Measurements from ENCODE around the gene TNRC18.

TNRC18 gene

GRCh38 chr7:5425507-5426225 is 2.0 kb upstream of the TNRC18 start:
- no peak for DNase-seq

- no peak for DNase-seq
Measured at GRCh38 chr7:5424749-5425506, 1.3 kb upstream of the TNRC18 start.

- DNase-seq, result no peak
Measured at GRCh38 chr7:5423976-5424748, 528 bp upstream of the TNRC18 start.

- DNase-seq, result no peak
Measured at GRCh38 chr7:5422396-5423305, 983 bp downstream of the TNRC18 start.

GRCh38 chr7:5421714-5422395 is 1.8 kb downstream of the TNRC18 start:
- DNase-seq, result no peak

- no peak for DNase-seq
Measured at GRCh38 chr7:5420881-5421713, 2.5 kb downstream of the TNRC18 start.

- DNase-seq, result no peak
Measured at GRCh38 chr7:5420067-5420880, 3.4 kb downstream of the TNRC18 start.

GRCh38 chr7:5419539-5420066 is 4.0 kb downstream of the TNRC18 start:
- DNase-seq, result no peak

- DNase-seq, result no peak
Measured at GRCh38 chr7:5418285-5418582, 5.4 kb downstream of the TNRC18 start.

GRCh38 chr7:5417106-5418071 is 6.2 kb downstream of the TNRC18 start:
- DNase-seq, result no peak

- no peak for DNase-seq
Measured at GRCh38 chr7:5414916-5415315, 8.7 kb downstream of the TNRC18 start.

GRCh38 chr7:5413449-5413786 is 10.2 kb downstream of the TNRC18 start:
- no peak for DNase-seq

- no peak for DNase-seq
Measured at GRCh38 chr7:5408777-5409176, 14.9 kb downstream of the TNRC18 start.

- no peak for DNase-seq
Measured at GRCh38 chr7:5406957-5407945, 16.4 kb downstream of the TNRC18 start.

- DNase-seq, result no peak
Measured at GRCh38 chr7:5404421-5404826, 19.2 kb downstream of the TNRC18 start.

GRCh38 chr7:5403442-5403841 is 20.2 kb downstream of the TNRC18 start:
- no peak for DNase-seq

GRCh38 chr7:5397736-5398135 is 25.9 kb downstream of the TNRC18 start:
- DNase-seq, result no peak
